T-helper 2 cell (primary cell): Measurements from ENCODE around the gene RPS6KA5.

Experiments used
- DNase-seq, 5 experiments: peaks; one replicate each; pipeline versions ENCODE4 v3.0.0 to v3.0.0-alpha.2; 2012 to 2022

Gene RPS6KA5

GRCh38 chr14:90803249-90803648 is 257.2 kb downstream of the RPS6KA5 start:
- no peak for DNase-seq

- no peak for DNase-seq
Measured at GRCh38 chr14:90799420-90799819, 261.0 kb downstream of the RPS6KA5 start.

GRCh38 chr14:90797919-90798318 is 262.5 kb downstream of the RPS6KA5 start:
- DNase-seq, result no peak
